ENCODE data around the gene STOM.

Gene STOM

GRCh38 chr9:121368745-121369144 is 1.3 kb downstream of the STOM start:
- DNase-seq = peak; percentile 38

GRCh38 chr9:121368138-121368522 is 1.9 kb downstream of the STOM start:
- DNase-seq = no peak

- DNase-seq = no peak
These were observed 2.5 kb downstream of the STOM start for GRCh38 chr9:121367306-121368137.

GRCh38 chr9:121366611-121367192 is 3.3 kb downstream of the STOM start:
- DNase-seq = no peak

- DNase-seq = no peak
These were observed 4.5 kb downstream of the STOM start for GRCh38 chr9:121365564-121365963.

- DNase-seq = no peak
These were observed 5.2 kb downstream of the STOM start for GRCh38 chr9:121364886-121365285.

- DNase-seq = no peak
These were observed 6.0 kb downstream of the STOM start for GRCh38 chr9:121364077-121364476.

- DNase-seq = no peak
These were observed 6.5 kb downstream of the STOM start for GRCh38 chr9:121363622-121363961.

- DNase-seq = no peak
These were observed 7.0 kb downstream of the STOM start for GRCh38 chr9:121362813-121363621.

- no peak for DNase-seq
These were observed 9.3 kb downstream of the STOM start for GRCh38 chr9:121360601-121361374.

- DNase-seq = no peak
These were observed 10.4 kb downstream of the STOM start for GRCh38 chr9:121359351-121360294.

- no peak for DNase-seq
These were observed 11.3 kb downstream of the STOM start for GRCh38 chr9:121358751-121359150.

- DNase-seq = no peak
These were observed 13.0 kb downstream of the STOM start for GRCh38 chr9:121357011-121357410.

GRCh38 chr9:121354762-121355161 is 15.3 kb downstream of the STOM start:
- no peak for DNase-seq

GRCh38 chr9:121354141-121354540 is 15.9 kb downstream of the STOM start:
- DNase-seq = no peak

- peak; percentile 94 for DNase-seq
These were observed 16.6 kb downstream of the STOM start for GRCh38 chr9:121353241-121354061.

GRCh38 chr9:121350993-121351561 is 19.0 kb downstream of the STOM start:
- DNase-seq = no peak

- no peak for DNase-seq
These were observed 20.0 kb downstream of the STOM start for GRCh38 chr9:121350036-121350435.

GRCh38 chr9:121349009-121349408 is 21.0 kb downstream of the STOM start:
- DNase-seq = no peak

- no peak for DNase-seq
These were observed 21.8 kb downstream of the STOM start for GRCh38 chr9:121348221-121348620.

GRCh38 chr9:121345070-121345469 is 25.0 kb downstream of the STOM start:
- DNase-seq = no peak
